HepG2 (cell line): ENCODE data around the gene PFN2. TPM values are rescaled to one million over a fixed set of nuclear protein-coding genes. Genes with fewer than 3 reads are reported as not detected.

Experiments used
- ATAC-seq: fragments of 200-7000 bp; cut with Tn5 transposase; 3 replicates; pipeline ENCODE4 v1.9.1; 2020; ENCODE audit warnings: mild to moderate bottlenecking, moderate library complexity
- BruUV-seq: library from RNA; stranded (reverse); fragments of 400-500 nt; replicated peaks from 2 replicates; lab custom pipeline; 2021; lab: Mats Ljungman, UMichigan
- CTCF ChIA-PET: fragments of 300-600 bp; formaldehyde crosslinking; extraction: SDS; loops from one replicate; lab custom pipeline; 2021; ENCODE audit warnings: low total read pairs, inconsistent platforms, low intra/inter-chr PET ratio; lab: Yijun Ruan, JAX
- POLR2A ChIA-PET: fragments of 350-600 bp; sonication (Branson Sonifier 250); formaldehyde crosslinking; loops from one replicate; lab custom pipeline; 2020; ENCODE audit warnings: antibody characterized with exemption, inconsistent platforms; lab: Yijun Ruan, JAX
- DNase-seq: peaks from one replicate; pipeline ENCODE4 v3.0.0-alpha.2; 2015; ENCODE audit warnings: low spot score
- FAIRE-seq: peaks from 3 replicates; lab custom pipeline; 2011; peaks lifted over from hg19 to GRCh38; lab: Jason Lieb, UNC
- H2AFZ ChIP-seq: one replicate; pipeline ENCODE4 v1.6.1; 2011; ENCODE audit warnings: low read length, inconsistent platforms
- H3K27ac ChIP-seq: fragments of 300-600 bp; 3 replicates; pipeline ENCODE4 v1.8.0; 2011; ENCODE audit warnings: mixed run types, mild to moderate bottlenecking, mixed read lengths, low read length, inconsistent platforms; ENCODE audit not compliant: insufficient read depth; ENCODE audit errors: extremely low read length
- H3K27me3 ChIP-seq, 2 experiments: fragments of 200-600 bp in 1 of 2; 2 replicates in 1 of 2; 3 replicates in 1 of 2; pipeline versions ENCODE4 v1.6.0 to v1.8.0; 2011; ENCODE audit warnings: low read length in 2 of 2, mild to moderate bottlenecking in 2 of 2, moderate library complexity in 2 of 2, inconsistent platforms in 1 of 2; ENCODE audit not compliant: insufficient read depth in 2 of 2, control insufficient read depth in 1 of 2
- H3K36me3 ChIP-seq, 2 experiments: fragments of 200-600 bp in 1 of 2; replicated peaks in 1 of 2; 2 replicates in 1 of 2; 3 replicates in 1 of 2; pipeline versions ENCODE4 v1.5.1 to v1.8.0; 2011; ENCODE audit warnings: low read length in 2 of 2, inconsistent platforms in 1 of 2; ENCODE audit not compliant: insufficient read depth in 2 of 2, control insufficient read depth in 1 of 2
- H3K4me1 ChIP-seq: 2 replicates; pipeline ENCODE4 v1.5.1; 2012; ENCODE audit warnings: low read length, inconsistent platforms; ENCODE audit not compliant: insufficient read depth
- H3K4me2 ChIP-seq: 2 replicates; pipeline ENCODE4 v1.6.0; 2011; ENCODE audit warnings: low read depth, low read length, inconsistent platforms
- H3K4me3 ChIP-seq, 3 experiments: fragments of 200-600 bp in 1 of 3; sonication (generic), shearing (Covaris generic) in 1 of 3; replicated peaks in 1 of 3; 2 replicates each; pipeline ENCODE4 v1.5.1; 2011 to 2016; ENCODE audit warnings: low read length in 3 of 3, inconsistent platforms in 2 of 3, low read depth in 2 of 3, mild to moderate bottlenecking in 2 of 3, control low read depth in 1 of 3, mixed read lengths in 1 of 3; ENCODE audit not compliant: insufficient read depth in 1 of 3
- H3K79me2 ChIP-seq: one replicate; pipeline ENCODE4 v1.6.1; 2011; ENCODE audit warnings: low read length, inconsistent platforms; ENCODE audit not compliant: insufficient read depth
- H3K9ac ChIP-seq: 2 replicates; pipeline ENCODE4 v1.6.0; 2011; ENCODE audit warnings: mild to moderate bottlenecking, low read depth, low read length, inconsistent platforms; ENCODE audit not compliant: insufficient read depth
- H3K9me3 ChIP-seq: 2 replicates; pipeline ENCODE4 v1.5.1; 2012; ENCODE audit warnings: mild to moderate bottlenecking, low read length
- H4K20me1 ChIP-seq: 2 replicates; pipeline ENCODE4 v1.6.0; 2011; ENCODE audit warnings: inconsistent platforms, mild to moderate bottlenecking, low read length, moderate library complexity; ENCODE audit not compliant: insufficient read depth
- CEBPG ChIP-seq: IDR thresholded peaks from 2 replicates; pipeline ENCODE4 v1.6.1; 2016
- MED13 ChIP-seq: sonication (generic); formaldehyde crosslinking; IDR thresholded peaks from 2 replicates; pipeline ENCODE4 v1.5.0; 2020; ENCODE audit warnings: missing genetic modification reagents
- NONO ChIP-seq, 2 experiments: fragments of 450-650 bp in 1 of 2; sonication (generic) in 1 of 2; formaldehyde crosslinking in 1 of 2; IDR thresholded peaks in 1 of 2; conservative IDR thresholded peaks in 1 of 2; 2 replicates each; pipeline versions ENCODE4 v1.6.1 to v1.8.0; 2017 to 2022; ENCODE audit warnings: mild to moderate bottlenecking in 1 of 2, missing genetic modification reagents in 1 of 2, moderate library complexity in 1 of 2
- SAP130 ChIP-seq: IDR thresholded peaks from 2 replicates; pipeline ENCODE4 v1.6.1; 2016; ENCODE audit warnings: low read depth
- TFDP1 ChIP-seq: IDR thresholded peaks from 2 replicates; pipeline ENCODE4 v1.6.1; 2016; ENCODE audit warnings: missing compliant biosample characterization, missing genetic modification reagents, borderline replicate concordance
- THAP7 ChIP-seq: sonication (generic); formaldehyde crosslinking; IDR thresholded peaks from 2 replicates; pipeline ENCODE4 v1.8.1; 2023; ENCODE audit warnings: mild to moderate bottlenecking, missing genetic modification reagents
- ZNF503 ChIP-seq: sonication (generic); formaldehyde crosslinking; IDR thresholded peaks from 2 replicates; pipeline ENCODE4 v1.4.0; 2020; ENCODE audit warnings: missing genetic modification reagents
- ZNF768 ChIP-seq: sonication (generic); formaldehyde crosslinking; IDR thresholded peaks from 2 replicates; pipeline ENCODE4 v1.4.0; 2020; ENCODE audit warnings: missing genetic modification reagents
- ZNF878 ChIP-seq: sonication (generic); formaldehyde crosslinking; IDR thresholded peaks from 2 replicates; pipeline ENCODE4 v1.8.1; 2023; ENCODE audit warnings: mild to moderate bottlenecking, missing genetic modification reagents, moderate library complexity
- WGBS: methylation state at CpG from one replicate; pipeline ENCODE4 v1.1.6; 2017; ENCODE audit warnings: low lambda C conversion rate; 5-methylcytosine and 5-hydroxymethylcytosine counted together
- in situ Hi-C: cut with HindIII; loops from 2 replicates; pipeline ENCODE4 v1.10.0; 2017; ENCODE audit warnings: low pct_unique_long_range_greater_than_20kb; ENCODE audit not compliant: extremely low pct_ligation_motif_present
- intact Hi-C: fragments of 100-400 bp; cut with micrococcal nuclease; formaldehyde crosslinking; loops from one replicate; pipeline ENCODE4 v1.10.0; 2022; ENCODE audit not compliant: unreplicated experiment
- polyA plus RNA-seq, 8 experiments: library from polyadenylated mRNA; depleted of rRNA in 3 of 8; stranded (reverse) in 7 of 8; unstranded in 1 of 8; fragments of >200 nt; fragmentation: Illumina TruSeq in 4 of 8; extraction: Trizol in 4 of 8; gene quantifications; 2 replicates each; pipeline versions ENCODE4 v1.2.1 to v1.2.3, GENCODE V29; 2011 to 2016; ENCODE audit warnings: low read depth in 4 of 8, missing spikeins in 1 of 8, mixed read lengths in 1 of 8; ENCODE audit not compliant: insufficient read depth in 1 of 8
- total RNA-seq, 5 experiments: library from RNA; depleted of rRNA; stranded (reverse); fragments of >200 nt; fragmentation: Illumina TruSeq; extraction: Trizol; gene quantifications; 2 replicates each; pipeline ENCODE4 v1.2.3, GENCODE V29; 2016; ENCODE audit warnings: low read depth in 1 of 5

The PFN2 gene
- total and polyA plus RNA-seq, 2 of the 13 experiments (the other 11 are each of a cell fraction or from before 2014, with no cell fraction given): 57.3 to 150 TPM

GRCh38 chr3:149968216-149968615 is 2.5 kb downstream of the PFN2 start:
- Histone ChIP-seq H3K27ac (peak overlapping the region; percentile 93), H3K4me1 (peaks cover 47% of the 10 kb centered on the region), H3K9me3 (no peaks in the 10 kb centered on the region), H4K20me1 (peaks cover 18% of the 10 kb centered on the region), H2AFZ (no peak overlapping the region), H3K79me2 (peaks cover 62% of the 10 kb centered on the region), H3K4me3 (peak overlapping the region; percentile 82 to 93 (median 92); a peak in 5 of 6 replicates), H3K9ac (peak overlapping the region; percentile 85; the same call in 1 of the 2 replicates), H3K36me3 (peaks cover 5 to 32% of the 10 kb centered on the region in 2 experiments; a peak in 4 of 5 replicates), H3K27me3 (no peaks in the 10 kb centered on the region; a peak in 1 of 5 replicates), H3K4me2 (peak overlapping the region; percentile 87)
- intact Hi-C loops (no loop called here), in situ Hi-C loops (loop anchor here (10.0 kb wide), 1 partner anchor 217 kb away; no protein-coding TSS in a partner anchor)
- 30% methylated on average over 8 of the region's 8 CpGs for WGBS
- ATAC-seq (no peak), DNase-seq (no peak), FAIRE-seq (no peak)
- ChIA-PET CTCF (interaction anchor here (2.2 to 2.9 kb wide), 2 partner anchors 216 to 252 kb away, joined by 13 to 19 read pairs; no protein-coding TSS in a partner anchor), POLR2A (no interaction called here)
- TF ChIP-seq ZNF768 (CRISPR knock-in tag) (no peak), CEBPG (CRISPR knock-in tag) (no peak), TFDP1 (CRISPR knock-in tag) (peak; percentile 11; the same call in 1 of the 2 replicates), SAP130 (peak; percentile 15; the same call in 1 of the 2 replicates)
- no TSS peak for BruUV-seq

GRCh38 chr3:149967086-149967685 is 3.5 kb downstream of the PFN2 start:
- no TSS peak for BruUV-seq
- DNase-seq (peak; percentile 40), FAIRE-seq (no peak), ATAC-seq (no peak)
- in situ Hi-C loops: loop anchor here (10.0 kb wide), 1 partner anchor 218 kb away; no protein-coding TSS in a partner anchor
- H3K79me2 ChIP-seq: peaks cover 62% of the 10 kb centered on the region
- no peak overlapping the region for H2AFZ ChIP-seq
- ChIA-PET CTCF (interaction anchor here (2.2 to 2.9 kb wide), 2 partner anchors 217 to 253 kb away, joined by 13 to 19 read pairs; no protein-coding TSS in a partner anchor), POLR2A (no interaction called here)
- H3K4me1 ChIP-seq: peaks cover 44% of the 10 kb centered on the region
- H3K36me3 ChIP-seq: peaks cover 5 to 32% of the 10 kb centered on the region in 2 experiments; a peak in 4 of 5 replicates
- no peak overlapping the region for H3K27ac ChIP-seq
- H3K4me3 ChIP-seq: no peak overlapping the region; a peak in 1 of 6 replicates
- intact Hi-C loops: loop anchor here (1.0 kb wide), 2 partner anchors 217 to 254 kb away; no protein-coding TSS in a partner anchor
- H3K9me3 ChIP-seq: no peaks in the 10 kb centered on the region
- H3K4me2 ChIP-seq: peak overlapping the region; percentile 87
- 47% methylated on average over 9 of the region's 9 CpGs for WGBS
- H3K9ac ChIP-seq: no peak overlapping the region
- no peaks in the 10 kb centered on the region; a peak in 1 of 5 replicates for H3K27me3 ChIP-seq
- H4K20me1 ChIP-seq: peaks cover 18% of the 10 kb centered on the region
- TF ChIP-seq NONO (IDR thresholded peaks at IDR 0.05): no peak
- TF ChIP-seq NONO (CRISPR knock-in tag; conservative IDR thresholded peaks at IDR 0.05): no peak
- no peak for TF ChIP-seq ZNF878 (CRISPR knock-in tag)
- no peak for TF ChIP-seq THAP7 (CRISPR knock-in tag)
- no peak for TF ChIP-seq MED13 (CRISPR knock-in tag)
- no peak for TF ChIP-seq ZNF503 (CRISPR knock-in tag)
